ENCODE measurements around the gene NUDT16L1.
A peak's percentile ranks its signal among the peaks of the same experiment; 100 is the strongest.

The NUDT16L1 gene

DNA sequence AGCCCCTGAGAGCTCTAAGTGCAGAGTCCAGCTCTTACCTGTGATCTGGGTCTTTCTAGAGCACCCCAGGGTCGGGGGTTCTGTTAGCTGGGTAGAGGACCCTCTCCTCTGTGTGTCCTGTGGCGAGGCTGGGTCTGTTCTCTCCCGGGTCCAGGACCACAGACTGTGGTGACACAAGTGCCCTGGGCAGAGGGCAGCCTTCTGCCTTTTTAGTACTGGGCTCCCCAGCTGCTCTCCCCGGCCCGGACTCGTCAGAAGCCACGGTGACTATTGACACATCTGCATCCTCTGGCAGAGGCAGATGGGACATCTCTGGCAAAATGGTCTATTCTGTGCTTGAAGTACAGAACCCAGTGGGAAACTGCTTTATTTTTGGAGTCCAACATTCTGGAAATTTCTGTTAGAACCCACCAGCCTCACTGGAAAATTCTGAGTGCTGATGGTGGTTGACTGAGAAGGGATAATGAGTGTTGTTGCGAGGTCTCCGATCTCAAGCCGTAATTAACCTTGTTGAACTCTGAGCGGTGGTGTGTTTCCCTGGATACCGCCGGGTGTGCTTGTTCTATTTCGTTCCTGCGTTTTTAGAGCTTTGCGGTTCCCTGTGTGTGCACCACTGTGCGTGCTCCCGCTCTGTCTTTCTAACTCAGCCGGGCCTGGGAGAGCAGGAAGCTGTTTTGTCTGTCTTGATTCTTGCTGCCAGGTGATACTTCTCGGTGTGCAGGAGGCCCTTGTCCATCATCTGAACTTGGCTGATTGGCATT is 26.0 kb upstream of the NUDT16L1 start:
- no peak for TF ChIP-seq MYC (IDR thresholded peaks at IDR 0.05; ENCODE audit: low read depth, low read length)
- TF ChIP-seq, protein P1, sequence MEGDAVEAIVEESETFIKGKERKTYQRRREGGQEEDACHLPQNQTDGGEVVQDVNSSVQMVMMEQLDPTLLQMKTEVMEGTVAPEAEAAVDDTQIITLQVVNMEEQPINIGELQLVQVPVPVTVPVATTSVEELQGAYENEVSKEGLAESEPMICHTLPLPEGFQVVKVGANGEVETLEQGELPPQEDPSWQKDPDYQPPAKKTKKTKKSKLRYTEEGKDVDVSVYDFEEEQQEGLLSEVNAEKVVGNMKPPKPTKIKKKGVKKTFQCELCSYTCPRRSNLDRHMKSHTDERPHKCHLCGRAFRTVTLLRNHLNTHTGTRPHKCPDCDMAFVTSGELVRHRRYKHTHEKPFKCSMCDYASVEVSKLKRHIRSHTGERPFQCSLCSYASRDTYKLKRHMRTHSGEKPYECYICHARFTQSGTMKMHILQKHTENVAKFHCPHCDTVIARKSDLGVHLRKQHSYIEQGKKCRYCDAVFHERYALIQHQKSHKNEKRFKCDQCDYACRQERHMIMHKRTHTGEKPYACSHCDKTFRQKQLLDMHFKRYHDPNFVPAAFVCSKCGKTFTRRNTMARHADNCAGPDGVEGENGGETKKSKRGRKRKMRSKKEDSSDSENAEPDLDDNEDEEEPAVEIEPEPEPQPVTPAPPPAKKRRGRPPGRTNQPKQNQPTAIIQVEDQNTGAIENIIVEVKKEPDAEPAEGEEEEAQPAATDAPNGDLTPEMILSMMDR (IDR thresholded peaks at IDR 0.05; ENCODE audit: low read depth, low read length) = no peak
- no peak for TF ChIP-seq POLR2A (IDR thresholded peaks at IDR 0.05; ENCODE audit: extremely low read depth, insufficient read length)
- TF ChIP-seq, protein P2, sequence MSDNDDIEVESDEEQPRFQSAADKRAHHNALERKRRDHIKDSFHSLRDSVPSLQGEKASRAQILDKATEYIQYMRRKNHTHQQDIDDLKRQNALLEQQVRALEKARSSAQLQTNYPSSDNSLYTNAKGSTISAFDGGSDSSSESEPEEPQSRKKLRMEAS (IDR thresholded peaks at IDR 0.05; ENCODE audit: low read depth, low read length) = no peak
- DNase-seq (ENCODE audit: low read depth) = no peak
- no peak overlapping the region for H3K4me3 ChIP-seq (ENCODE audit: low read depth, low read length)

DNA sequence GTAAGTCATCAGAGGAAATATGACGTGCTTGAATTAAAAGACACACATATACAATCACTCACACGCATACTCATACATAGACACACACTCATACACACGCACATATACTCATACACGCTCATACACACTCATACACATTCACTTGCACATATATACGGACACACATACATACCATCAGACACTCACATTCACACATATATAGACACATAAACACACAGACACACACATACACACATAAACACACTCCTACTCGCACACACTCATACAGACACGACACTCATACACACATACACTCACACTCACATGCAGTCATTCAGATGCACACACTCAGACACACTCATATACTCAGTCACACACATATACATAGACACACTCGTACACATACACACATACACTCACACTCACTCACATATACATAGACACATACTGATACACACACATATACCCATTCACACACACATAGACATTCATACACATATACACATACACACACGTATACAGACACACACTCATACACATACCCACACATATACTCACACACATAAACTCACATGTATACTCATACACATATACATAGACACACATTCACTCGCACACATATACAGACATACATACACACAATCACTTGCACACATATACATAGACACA is 24.9 kb upstream of the NUDT16L1 start:
- H3K4me3 ChIP-seq (ENCODE audit: low read depth, low read length) = no peak overlapping the region
- TF ChIP-seq MYC (IDR thresholded peaks at IDR 0.05; ENCODE audit: low read depth, low read length) = no peak
- no peak for TF ChIP-seq POLR2A (IDR thresholded peaks at IDR 0.05; ENCODE audit: extremely low read depth, insufficient read length)
- TF ChIP-seq, protein P1 (IDR thresholded peaks at IDR 0.05; ENCODE audit: low read depth, low read length) = no peak
- TF ChIP-seq, protein P2 (IDR thresholded peaks at IDR 0.05; ENCODE audit: low read depth, low read length) = no peak
- DNase-seq (ENCODE audit: low read depth) = no peak

GRCh38 chr16:4673387-4674046 is 19.8 kb upstream of the NUDT16L1 start:
- H3K4me3 ChIP-seq (ENCODE audit: low read depth, low read length) = no peak overlapping the region
- DNase-seq (ENCODE audit: low read depth) = no peak
- TF ChIP-seq, protein P1 (IDR thresholded peaks at IDR 0.05; ENCODE audit: low read depth, low read length) = no peak
- TF ChIP-seq POLR2A (IDR thresholded peaks at IDR 0.05; ENCODE audit: extremely low read depth, insufficient read length) = no peak

GRCh38 chr16:4674926-4675530 is 18.3 kb upstream of the NUDT16L1 start:
- no peak for DNase-seq (ENCODE audit: low read depth)
- H3K4me3 ChIP-seq (ENCODE audit: low read depth, low read length) = no peak overlapping the region
- TF ChIP-seq, protein P1 (IDR thresholded peaks at IDR 0.05; ENCODE audit: low read depth, low read length) = no peak
- TF ChIP-seq MYC (IDR thresholded peaks at IDR 0.05; ENCODE audit: low read depth, low read length) (no peak), POLR2A (IDR thresholded peaks at IDR 0.05; ENCODE audit: extremely low read depth, insufficient read length) (no peak)
- TF ChIP-seq, protein P2 (IDR thresholded peaks at IDR 0.05; ENCODE audit: low read depth, low read length) = no peak

GRCh38 chr16:4675864-4676786 is 17.2 kb upstream of the NUDT16L1 start:
- peak; percentile 90 for DNase-seq (ENCODE audit: low read depth)
- H3K4me3 ChIP-seq (ENCODE audit: low read depth, low read length) = peak overlapping the region; percentile 40
- TF ChIP-seq POLR2A (IDR thresholded peaks at IDR 0.05; ENCODE audit: extremely low read depth, insufficient read length) = no peak
- TF ChIP-seq, protein P2 (IDR thresholded peaks at IDR 0.05; ENCODE audit: low read depth, low read length) = peak; percentile 42; the same call in 1 of the 2 replicates
- TF ChIP-seq, protein P1 (IDR thresholded peaks at IDR 0.05; ENCODE audit: low read depth, low read length) = no peak
- TF ChIP-seq MYC (IDR thresholded peaks at IDR 0.05; ENCODE audit: low read depth, low read length) = 0 out of 2 replicates have a peak, but pooled peaks have one; percentile 12
